OCI-LY1 (cell line): ENCODE data around the gene CTNNA3.

Experiments used
- H2AFZ ChIP-seq: fragments of 200-600 bp; sonication (generic), shearing (Covaris generic); 2 replicates; pipeline ENCODE4 v1.6.0; 2014; ENCODE audit warnings: antibody characterized with exemption, mild to moderate bottlenecking, low read length
- H3F3A ChIP-seq: fragments of 200-600 bp; sonication (generic), shearing (Covaris generic); 2 replicates; pipeline ENCODE4 v1.6.0; 2014; ENCODE audit warnings: mild to moderate bottlenecking, antibody characterized with exemption, low read length, moderate library complexity; ENCODE audit not compliant: insufficient read depth
- H3K27ac ChIP-seq: fragments of 200-600 bp; sonication (generic); 2 replicates; pipeline ENCODE4 v1.5.1; 2014; ENCODE audit warnings: low read length, mixed run types, mild to moderate bottlenecking, low read depth; ENCODE audit not compliant: poor library complexity, severe bottlenecking
- H3K27me3 ChIP-seq: fragments of 200-600 bp; sonication (generic); 2 replicates; pipeline ENCODE4 v1.6.0; 2014; ENCODE audit warnings: antibody characterized with exemption, mild to moderate bottlenecking, low read length, moderate library complexity; ENCODE audit not compliant: insufficient read depth
- H3K36me3 ChIP-seq: fragments of 200-600 bp; sonication (generic); 2 replicates; pipeline ENCODE4 v1.6.1; 2014; ENCODE audit warnings: mild to moderate bottlenecking, antibody characterized with exemption, low read length, moderate library complexity, mixed read lengths; ENCODE audit not compliant: insufficient read depth
- H3K4me1 ChIP-seq: fragments of 200-600 bp; sonication (generic); 2 replicates; pipeline ENCODE4 v1.5.1; 2014; ENCODE audit warnings: mild to moderate bottlenecking, low read length, moderate library complexity; ENCODE audit not compliant: insufficient read depth, severe bottlenecking
- H3K4me2 ChIP-seq: fragments of 200-600 bp; sonication (generic), shearing (Covaris generic); 2 replicates; pipeline ENCODE4 v1.6.1; 2014; ENCODE audit warnings: low read length
- H3K4me3 ChIP-seq: fragments of 200-600 bp; sonication (generic); 2 replicates; pipeline ENCODE4 v1.5.1; 2014; ENCODE audit warnings: low read length, low read depth, mild to moderate bottlenecking, mixed read lengths; ENCODE audit not compliant: poor library complexity, severe bottlenecking
- H3K79me2 ChIP-seq: fragments of 200-600 bp; shearing (Covaris generic); 2 replicates; pipeline ENCODE4 v1.6.1; 2016; ENCODE audit warnings: mixed run types, low read length, mixed read lengths; ENCODE audit not compliant: insufficient read depth
- H3K9ac ChIP-seq: fragments of 200-600 bp; sonication (generic), shearing (Covaris generic); 2 replicates; pipeline ENCODE4 v1.6.1; 2014; ENCODE audit warnings: mild to moderate bottlenecking, low read length, mixed read lengths
- H3K9me2 ChIP-seq: fragments of 200-600 bp; sonication (generic), shearing (Covaris generic); 2 replicates; pipeline ENCODE4 v1.6.1; 2014; ENCODE audit warnings: low read depth, mild to moderate bottlenecking, low read length, mixed read lengths
- H3K9me3 ChIP-seq: fragments of 200-600 bp; shearing (Covaris generic); 2 replicates; pipeline ENCODE4 v1.6.1; 2014; ENCODE audit warnings: low read length, mixed read lengths
- H4K20me1 ChIP-seq: fragments of 200-600 bp; sonication (generic), shearing (Covaris generic); 2 replicates; pipeline ENCODE4 v1.6.0; 2016; ENCODE audit warnings: mild to moderate bottlenecking, low read length; ENCODE audit not compliant: insufficient read depth
- CTCF ChIP-seq: fragments of 200-600 bp; sonication (generic), shearing (Covaris generic); IDR thresholded peaks from 2 replicates; pipeline ENCODE4 v1.5.1; 2017; ENCODE audit warnings: mild to moderate bottlenecking, antibody characterized with exemption, low read length, moderate library complexity, mixed read lengths
- EZH2 ChIP-seq: fragments of 200-600 bp; sonication (generic), shearing (Covaris generic); IDR thresholded peaks from 2 replicates; pipeline ENCODE4 v1.8.0; 2017; ENCODE audit warnings: borderline replicate concordance, mixed run types, mild to moderate bottlenecking, antibody characterized with exemption, low read length, moderate library complexity, mixed read lengths

CTNNA3 gene

GRCh38 chr10:66880292-66880691 lies 815.7 kb downstream of the CTNNA3 start:
- Histone ChIP-seq H3K79me2 (no peaks in the 10 kb centered on the region), H3K36me3 (no peaks in the 10 kb centered on the region), H3F3A (no peaks in the 10 kb centered on the region), H3K9ac (no peak overlapping the region), H2AFZ (no peak overlapping the region), H3K9me3 (no peaks in the 10 kb centered on the region), H3K27ac (no peak overlapping the region), H4K20me1 (no peaks in the 10 kb centered on the region), H3K27me3 (no peaks in the 10 kb centered on the region), H3K4me2 (no peak overlapping the region), H3K4me1 (no peaks in the 10 kb centered on the region), H3K9me2 (no peaks in the 10 kb centered on the region), H3K4me3 (no peak overlapping the region)
- TF ChIP-seq EZH2 (no peak), CTCF (no peak)

- Histone ChIP-seq H3K4me1 (no peaks in the 10 kb centered on the region), H3K9ac (no peak overlapping the region), H3K9me3 (no peaks in the 10 kb centered on the region), H4K20me1 (no peaks in the 10 kb centered on the region), H3K9me2 (no peaks in the 10 kb centered on the region), H2AFZ (no peak overlapping the region), H3K4me2 (no peak overlapping the region), H3K27me3 (no peaks in the 10 kb centered on the region), H3K79me2 (no peaks in the 10 kb centered on the region), H3K4me3 (no peak overlapping the region), H3K27ac (no peak overlapping the region), H3K36me3 (no peaks in the 10 kb centered on the region), H3F3A (no peaks in the 10 kb centered on the region)
- TF ChIP-seq CTCF (no peak), EZH2 (no peak)
Observed at GRCh38 chr10:66877361-66877760, 818.6 kb downstream of the CTNNA3 start.

GRCh38 chr10:66869635-66870034 lies 826.4 kb downstream of the CTNNA3 start:
- H3K4me3 ChIP-seq: no peak overlapping the region
- no peaks in the 10 kb centered on the region for H3F3A ChIP-seq
- H3K79me2 ChIP-seq: no peaks in the 10 kb centered on the region
- no peak overlapping the region for H2AFZ ChIP-seq
- no peaks in the 10 kb centered on the region for H3K9me2 ChIP-seq
- H3K36me3 ChIP-seq: no peaks in the 10 kb centered on the region
- no peak overlapping the region for H3K4me2 ChIP-seq
- H3K27ac ChIP-seq: no peak overlapping the region
- TF ChIP-seq EZH2: no peak
- no peak for TF ChIP-seq CTCF
- no peaks in the 10 kb centered on the region for H4K20me1 ChIP-seq
- no peak overlapping the region for H3K9ac ChIP-seq
- H3K4me1 ChIP-seq: no peaks in the 10 kb centered on the region
- H3K9me3 ChIP-seq: no peaks in the 10 kb centered on the region
- no peaks in the 10 kb centered on the region for H3K27me3 ChIP-seq
